Gastroesophageal sphincter (tissue), 3 donors: ENCODE results near the gene PCDHGA1.

Experiments
- EP300 ChIP-seq: sonication (generic); formaldehyde crosslinking; IDR thresholded peaks from one replicate; pipeline ENCODE4 v1.6.1; 2017; ENCODE audit warnings: antibody characterized with exemption, mild to moderate bottlenecking
- POLR2A ChIP-seq, 2 donors: fragments of 450-650 bp; IDR thresholded peaks; one replicate each; pipeline ENCODE4 v1.6.1; 2017; ENCODE audit warnings: antibody characterized with exemption in 2 of 2, mild to moderate bottlenecking in 2 of 2, moderate library complexity in 1 of 2
- POLR2AphosphoS5 ChIP-seq: sonication (generic); formaldehyde crosslinking; IDR thresholded peaks from one replicate; pipeline ENCODE4 v1.6.1; 2017; ENCODE audit warnings: antibody characterized with exemption
- TF ChIP-seq, protein P1 (sequence below), 4 experiments: fragments of 200-600 bp in 2 of 4; fragments of 450-650 bp in 2 of 4; sonication (generic) in 1 of 4; IDR thresholded peaks; one replicate each; pipeline ENCODE4 v1.5.1; 2017 to 2019; ENCODE audit warnings: antibody characterized with exemption in 4 of 4, mild to moderate bottlenecking in 2 of 4, moderate library complexity in 2 of 4

DNA sequence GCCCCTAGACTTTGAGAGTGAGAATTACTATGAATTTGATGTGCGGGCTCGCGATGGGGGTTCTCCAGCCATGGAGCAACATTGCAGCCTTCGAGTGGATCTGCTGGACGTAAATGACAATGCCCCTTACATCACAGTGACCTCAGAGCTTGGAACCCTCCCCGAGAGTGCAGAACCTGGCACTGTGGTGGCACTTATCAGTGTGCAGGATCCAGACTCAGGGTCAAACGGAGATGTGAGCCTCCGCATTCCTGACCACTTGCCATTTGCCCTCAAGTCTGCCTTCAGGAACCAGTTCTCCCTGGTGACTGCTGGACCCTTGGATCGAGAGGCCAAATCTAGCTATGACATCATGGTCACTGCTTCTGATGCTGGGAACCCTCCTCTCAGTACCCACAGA lies 155.8 kb downstream of the PCDHGA1 start:
- TF ChIP-seq, protein P1, sequence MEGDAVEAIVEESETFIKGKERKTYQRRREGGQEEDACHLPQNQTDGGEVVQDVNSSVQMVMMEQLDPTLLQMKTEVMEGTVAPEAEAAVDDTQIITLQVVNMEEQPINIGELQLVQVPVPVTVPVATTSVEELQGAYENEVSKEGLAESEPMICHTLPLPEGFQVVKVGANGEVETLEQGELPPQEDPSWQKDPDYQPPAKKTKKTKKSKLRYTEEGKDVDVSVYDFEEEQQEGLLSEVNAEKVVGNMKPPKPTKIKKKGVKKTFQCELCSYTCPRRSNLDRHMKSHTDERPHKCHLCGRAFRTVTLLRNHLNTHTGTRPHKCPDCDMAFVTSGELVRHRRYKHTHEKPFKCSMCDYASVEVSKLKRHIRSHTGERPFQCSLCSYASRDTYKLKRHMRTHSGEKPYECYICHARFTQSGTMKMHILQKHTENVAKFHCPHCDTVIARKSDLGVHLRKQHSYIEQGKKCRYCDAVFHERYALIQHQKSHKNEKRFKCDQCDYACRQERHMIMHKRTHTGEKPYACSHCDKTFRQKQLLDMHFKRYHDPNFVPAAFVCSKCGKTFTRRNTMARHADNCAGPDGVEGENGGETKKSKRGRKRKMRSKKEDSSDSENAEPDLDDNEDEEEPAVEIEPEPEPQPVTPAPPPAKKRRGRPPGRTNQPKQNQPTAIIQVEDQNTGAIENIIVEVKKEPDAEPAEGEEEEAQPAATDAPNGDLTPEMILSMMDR (IDR thresholded peaks at IDR 0.05): no peak
- TF ChIP-seq EP300: no peak
- TF ChIP-seq POLR2AphosphoS5: no peak
- no peak for TF ChIP-seq POLR2A (IDR thresholded peaks at IDR 0.05)
